Activated naive CD8-positive, alpha-beta T cell treated with anti-CD3 and anti-CD28 coated beads, Interleukin-2, amount 50 U/mL, for 24 hours (primary cell): Measurements from ENCODE around the gene ZDHHC19.
A peak's percentile ranks its signal among the peaks of the same experiment; 100 is the strongest.
"Not testable (repeated sequence)": the region's sequence is repeated elsewhere in the genome, so short reads cannot be mapped to it uniquely, and the experiment has no call there.

Source experiments
- ATAC-seq: fragments of 150-1000 bp; cut with Tn5 transposase; one replicate; pipeline ENCODE4 v1.10.0; 2021
- DNase-seq: peaks from one replicate; pipeline ENCODE4 v3.0.0; 2021
- H3K27ac Mint-ChIP-seq: one replicate; pipeline ENCODE4 v1.8.0; 2021; ENCODE audit warnings: mild to moderate bottlenecking, mixed read lengths
- H3K27me3 Mint-ChIP-seq: one replicate; pipeline ENCODE4 v1.8.0; 2021; ENCODE audit warnings: mixed read lengths
- H3K36me3 Mint-ChIP-seq: one replicate; pipeline ENCODE4 v1.8.0; 2021; ENCODE audit warnings: low read depth, mixed read lengths
- H3K4me1 Mint-ChIP-seq: one replicate; pipeline ENCODE4 v1.8.0; 2021; ENCODE audit warnings: mixed read lengths
- H3K4me3 Mint-ChIP-seq: one replicate; pipeline ENCODE4 v1.8.0; 2021; ENCODE audit warnings: mild to moderate bottlenecking, moderate library complexity, mixed read lengths
- H3K9me3 Mint-ChIP-seq: one replicate; pipeline ENCODE4 v1.8.0; 2021; ENCODE audit warnings: mixed read lengths

The ZDHHC19 gene

DNA sequence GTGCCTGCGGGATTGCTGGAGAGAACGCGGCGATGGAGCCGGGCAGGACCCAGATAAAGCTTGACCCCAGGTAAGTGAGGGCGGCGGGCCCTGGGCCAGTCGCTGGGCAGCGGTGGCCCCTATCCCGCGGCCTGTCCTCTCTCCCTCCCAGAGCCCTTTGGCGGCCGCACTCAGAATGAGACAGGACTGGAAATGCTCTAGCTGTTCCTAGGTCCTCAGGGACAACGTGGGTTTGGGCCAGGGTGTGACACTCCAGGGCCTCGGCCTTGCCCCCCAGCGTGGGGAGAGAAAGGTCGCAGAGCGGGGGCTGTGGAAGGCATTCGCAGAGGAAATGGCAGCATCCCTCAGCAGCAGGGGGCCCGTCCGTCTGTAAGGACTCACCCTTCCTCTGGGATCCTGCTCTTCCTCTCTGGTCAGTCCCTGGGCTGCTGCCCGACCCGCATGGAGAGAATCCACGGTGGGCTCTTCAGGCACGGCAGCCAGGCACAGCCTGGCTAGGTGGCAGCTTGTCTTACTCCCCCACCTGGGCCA is 5.5 kb upstream of the ZDHHC19 start:
- Mint-ChIP-seq H3K36me3 (no peaks in the 10 kb centered on the region), H3K4me1 (peaks cover 19% of the 10 kb centered on the region), H3K9me3 (no peaks in the 10 kb centered on the region), H3K27me3 (no peaks in the 10 kb centered on the region), H3K4me3 (no peak overlapping the region), H3K27ac (no peak overlapping the region)
- DNase-seq, result no peak
- ATAC-seq, result no peak

DNA sequence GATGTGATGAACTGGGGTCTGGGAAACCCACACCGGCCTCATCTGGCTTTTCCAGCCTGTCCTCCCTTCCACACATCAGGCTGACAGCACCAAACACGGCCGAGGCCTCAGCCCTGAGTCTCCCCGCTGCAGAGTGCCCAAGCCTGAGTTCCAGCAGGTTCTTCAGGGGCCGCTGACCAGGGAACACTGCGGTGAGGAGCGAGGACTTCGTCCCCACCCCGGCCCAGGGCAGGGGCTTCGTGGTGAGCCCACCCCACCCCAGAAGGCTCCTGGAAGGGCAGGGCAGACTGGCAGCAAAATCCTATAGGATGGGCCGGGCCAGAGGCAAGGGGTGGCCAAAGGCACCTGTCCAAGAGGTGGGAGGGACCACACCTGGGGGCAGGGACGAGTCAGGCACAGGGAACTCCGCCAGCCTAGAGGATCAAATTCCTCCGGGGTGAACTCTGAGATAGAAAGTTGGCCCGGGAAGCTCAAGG is 4.9 kb upstream of the ZDHHC19 start, which contains the start of gene SLC51A:
Gene SLC51A (plus strand): TSS at position 446 of the 476 bp plus-strand sequence. CDS start 179 bp downstream, outside the sequence.
- no peak within 1 kb of the TSS for H3K27ac Mint-ChIP-seq

DNA sequence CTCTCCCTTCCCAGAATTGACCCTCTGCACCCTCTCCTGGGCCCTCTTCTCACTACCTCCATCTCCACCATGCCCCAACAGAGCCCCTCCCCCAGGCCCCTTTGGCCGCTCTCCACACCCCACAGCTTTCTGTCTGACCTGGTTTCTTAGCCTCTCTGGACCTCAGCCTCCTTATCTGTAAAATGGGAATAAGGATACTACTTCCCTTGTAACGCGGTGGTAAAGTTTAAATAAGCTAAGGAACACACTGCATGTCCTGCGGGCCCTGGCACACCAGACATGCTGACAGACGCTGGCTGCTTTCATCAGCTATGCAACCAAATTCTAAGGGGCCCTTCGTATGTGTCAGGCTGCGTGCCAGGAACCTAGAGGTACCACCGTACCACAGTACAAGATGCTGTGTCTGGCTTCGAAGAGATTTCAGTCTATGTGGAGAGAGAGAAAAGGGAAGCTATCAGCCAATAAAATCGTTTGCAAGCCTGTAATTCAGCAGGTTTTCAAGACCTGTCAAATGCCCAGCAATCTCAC is 4.4 kb upstream of the ZDHHC19 start:
- peaks cover 19% of the 10 kb centered on the region for H3K4me1 Mint-ChIP-seq
- no peaks in the 10 kb centered on the region for H3K27me3 Mint-ChIP-seq
- H3K4me3 Mint-ChIP-seq, result no peak overlapping the region
- DNase-seq, result no peak
- H3K27ac Mint-ChIP-seq, result no peak overlapping the region
- no peak for ATAC-seq
- H3K36me3 Mint-ChIP-seq, result no peaks in the 10 kb centered on the region
- no peaks in the 10 kb centered on the region for H3K9me3 Mint-ChIP-seq

More for the DNA sequence above, 4.9 kb upstream of the ZDHHC19 start, which contains the start of gene SLC51A:
- no peaks in the 10 kb centered on the region for H3K27me3 Mint-ChIP-seq
- peaks cover 19% of the 10 kb centered on the region for H3K4me1 Mint-ChIP-seq
- no peaks in the 10 kb centered on the region for H3K36me3 Mint-ChIP-seq
- ATAC-seq, result no peak
- no peak for DNase-seq
- no peaks in the 10 kb centered on the region for H3K9me3 Mint-ChIP-seq
- H3K4me3 Mint-ChIP-seq, result no peak within 1 kb of the TSS

DNA sequence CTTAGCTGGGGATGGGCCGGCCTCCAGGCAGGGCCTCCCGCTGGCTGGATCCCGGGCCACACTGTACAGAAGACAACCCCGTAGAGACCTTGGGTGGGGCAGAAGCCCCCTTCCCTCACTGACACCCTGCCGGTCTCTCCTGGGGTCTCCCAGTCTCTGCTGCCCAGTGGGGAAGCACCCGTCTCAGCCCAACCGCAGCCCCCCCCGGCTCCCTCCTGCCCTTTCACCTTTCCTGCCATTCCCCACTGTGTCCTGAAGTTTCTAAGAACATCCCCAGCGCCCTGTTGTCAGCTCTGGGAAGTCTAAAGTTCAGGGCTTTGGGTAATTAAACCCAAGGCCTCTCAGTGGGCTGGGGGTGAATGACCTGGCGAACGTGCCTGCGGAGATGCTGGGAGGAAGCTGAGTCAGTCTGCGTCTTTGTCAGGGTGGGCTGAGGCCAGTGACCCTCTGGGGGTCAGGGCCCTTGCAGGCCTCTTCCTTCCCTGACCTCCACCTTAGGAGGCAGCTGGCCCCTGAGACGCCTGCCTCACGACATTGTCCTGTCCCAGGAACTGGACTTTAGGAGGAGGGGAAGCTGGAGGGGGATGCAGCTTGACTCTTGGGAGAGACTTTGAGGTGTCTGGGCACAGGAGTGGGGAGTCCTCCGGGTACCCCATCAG is 3.7 kb upstream of the ZDHHC19 start:
- no peak for ATAC-seq
- Mint-ChIP-seq H3K27ac (no peak overlapping the region), H3K27me3 (no peaks in the 10 kb centered on the region), H3K4me1 (peaks cover 19% of the 10 kb centered on the region), H3K4me3 (no peak overlapping the region), H3K9me3 (no peaks in the 10 kb centered on the region), H3K36me3 (no peaks in the 10 kb centered on the region)
- DNase-seq, result no peak

DNA sequence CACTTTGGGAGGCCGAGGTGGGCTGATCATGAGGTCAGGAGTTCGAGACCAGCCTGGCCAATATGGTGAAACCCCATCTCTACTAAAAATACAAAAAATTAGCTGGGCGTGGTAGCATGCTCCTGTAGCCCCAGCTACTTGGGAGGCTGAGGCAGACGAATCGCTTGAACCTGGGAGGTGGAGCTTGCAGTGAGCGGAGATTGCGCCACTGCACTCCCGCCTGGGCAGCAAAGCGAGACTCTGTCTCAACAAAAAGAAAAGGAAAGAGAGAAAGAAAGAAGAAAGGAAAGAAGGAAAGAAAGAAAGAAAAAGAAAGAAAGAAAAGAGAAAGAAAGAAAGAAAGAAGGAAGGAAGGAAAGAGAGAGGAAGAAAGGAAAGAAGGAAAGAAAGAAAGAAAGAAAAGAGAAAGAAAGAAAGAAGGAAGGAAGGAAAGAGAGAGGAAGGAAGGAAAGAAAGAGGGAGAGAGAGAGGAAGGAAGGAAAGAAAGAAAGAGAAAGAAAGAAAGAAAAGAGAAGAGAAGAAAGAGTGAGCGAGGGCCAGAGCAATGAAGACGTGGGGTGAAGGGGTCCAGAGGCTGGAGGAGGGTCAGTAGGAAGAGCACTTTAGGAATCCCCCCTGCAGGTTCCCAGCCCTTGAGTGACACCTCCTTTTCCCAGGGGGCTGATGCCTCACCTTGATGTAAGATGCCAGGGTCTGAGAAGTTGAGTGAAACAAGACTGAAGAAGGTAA is 1.1 kb downstream of the ZDHHC19 start:
- not testable (repeated sequence) for DNase-seq, H3K27me3 Mint-ChIP-seq, H3K27ac Mint-ChIP-seq, ATAC-seq, H3K36me3 Mint-ChIP-seq, H3K9me3 Mint-ChIP-seq, H3K4me1 Mint-ChIP-seq, H3K4me3 Mint-ChIP-seq

DNA sequence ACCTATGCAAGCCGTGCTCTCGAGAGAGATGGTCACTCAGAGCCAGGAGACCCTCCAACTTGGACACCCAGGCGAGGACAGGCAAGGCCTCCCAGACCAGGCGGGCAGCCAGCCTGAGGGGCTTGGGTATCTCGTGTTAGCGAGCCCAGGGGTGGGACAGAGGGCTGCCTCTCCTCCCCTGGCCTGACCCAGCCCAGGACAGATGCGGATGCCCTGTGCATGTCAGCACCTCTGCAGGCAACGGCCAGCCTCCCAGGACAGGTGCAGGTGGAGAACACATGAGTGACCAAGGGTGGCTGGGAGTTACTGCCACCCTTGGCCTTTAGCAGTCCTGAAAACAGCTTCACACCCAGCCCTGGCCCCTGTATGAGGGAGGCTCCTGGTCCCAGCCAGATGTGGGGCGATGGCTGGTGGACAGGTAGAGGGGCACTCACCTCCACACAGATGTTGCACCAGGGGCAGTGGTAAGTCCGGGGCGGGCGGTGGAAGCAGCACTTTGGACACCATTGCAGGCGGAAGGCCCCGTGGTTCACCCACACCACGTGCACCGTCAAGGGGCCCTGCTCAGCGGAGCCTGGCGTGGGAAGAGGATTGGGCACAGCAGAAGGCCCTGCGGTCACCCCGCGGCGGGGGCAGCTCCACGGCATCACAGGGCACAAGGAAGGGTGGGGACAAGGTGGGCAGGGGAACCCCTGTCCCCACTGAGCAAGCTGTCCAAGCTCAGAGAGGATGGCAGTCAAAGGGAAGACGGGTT is 2.1 kb downstream of the ZDHHC19 start:
- ATAC-seq, result no peak
- H3K36me3 Mint-ChIP-seq, result no peaks in the 10 kb centered on the region
- no peak overlapping the region for H3K4me3 Mint-ChIP-seq

DNA sequence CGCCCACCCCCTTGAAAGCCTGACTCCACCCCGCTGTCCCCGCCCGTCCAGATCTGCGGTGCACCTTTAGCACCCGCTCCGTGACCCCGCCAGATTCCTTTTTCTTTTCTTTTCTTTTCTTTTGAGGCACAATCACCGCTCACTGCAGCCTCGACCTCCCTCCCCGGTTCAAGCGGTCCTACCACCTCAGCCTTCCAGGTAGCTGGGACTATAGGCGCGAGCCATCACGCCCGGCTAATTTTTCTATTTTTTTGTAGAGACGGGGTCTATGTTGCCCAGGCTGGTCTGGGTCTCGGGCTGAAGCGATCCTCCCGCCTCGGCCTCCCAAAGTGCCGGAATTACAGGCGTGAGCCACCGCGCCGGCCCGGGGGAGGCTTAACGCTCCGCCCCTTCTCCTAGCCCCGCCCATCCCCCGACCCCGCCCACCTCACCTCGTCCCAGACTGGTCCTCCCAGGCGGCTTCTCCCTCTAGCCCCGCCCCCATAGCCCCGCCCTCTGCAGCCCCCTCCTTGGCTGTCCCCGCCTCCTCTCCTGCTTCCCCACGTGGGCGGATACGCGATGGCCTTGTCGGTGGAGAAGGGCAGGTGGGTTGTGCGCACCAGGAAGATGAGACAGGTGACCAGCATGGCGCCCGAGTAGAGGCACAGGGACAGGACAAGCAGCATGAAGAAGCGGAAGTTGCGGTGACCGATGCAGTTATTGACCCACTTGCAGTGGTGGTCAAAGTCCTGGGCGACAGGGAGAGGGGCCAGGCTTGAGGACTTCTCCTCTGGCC is 3.2 kb downstream of the ZDHHC19 start:
- Mint-ChIP-seq H3K36me3 (no peaks in the 10 kb centered on the region), H3K9me3 (no peaks in the 10 kb centered on the region), H3K27me3 (peaks cover 6% of the 10 kb centered on the region), H3K4me1 (peaks cover 15% of the 10 kb centered on the region), H3K27ac (no peak overlapping the region), H3K4me3 (peak overlapping the region; percentile 75)
- peak; percentile 60 for DNase-seq
- peak; percentile 29 for ATAC-seq

More for the DNA sequence above, 2.1 kb downstream of the ZDHHC19 start:
- Mint-ChIP-seq H3K4me1 (peaks cover 11% of the 10 kb centered on the region), H3K9me3 (no peaks in the 10 kb centered on the region), H3K27me3 (peaks cover 4% of the 10 kb centered on the region), H3K27ac (no peak overlapping the region)
- DNase-seq, result no peak

DNA sequence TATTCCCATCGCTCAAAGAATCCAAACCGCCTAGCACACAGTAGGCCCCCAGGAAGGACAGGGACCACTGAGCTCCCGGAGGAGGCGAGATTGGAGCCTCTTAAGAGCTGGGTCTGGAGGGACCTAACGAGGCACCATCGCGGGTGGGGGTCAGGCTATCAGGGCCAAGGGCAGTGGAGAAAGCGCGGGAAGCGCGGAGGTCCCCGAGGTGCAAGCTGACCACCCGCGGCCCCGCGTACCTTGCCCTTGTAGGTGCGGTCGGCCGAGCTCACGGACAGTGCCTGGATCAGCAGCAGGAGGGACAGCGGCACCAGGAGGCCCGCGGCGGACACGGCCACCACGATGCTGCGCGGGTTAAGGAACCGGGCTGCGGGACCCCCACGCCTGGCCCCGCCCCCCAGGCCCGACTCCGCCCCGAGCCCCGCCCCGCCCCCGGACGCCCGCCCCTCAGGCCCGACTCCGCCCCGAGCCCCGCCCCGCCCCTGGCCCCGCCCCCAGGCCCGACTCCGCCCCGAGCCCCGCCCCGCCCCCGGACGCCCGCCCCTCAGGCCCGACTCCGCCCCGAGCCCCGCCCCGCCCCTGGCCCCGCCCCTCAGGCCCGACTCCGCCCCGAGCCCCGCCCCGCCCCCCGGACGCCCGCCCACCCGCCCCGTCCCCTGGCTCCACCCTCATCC is 3.9 kb downstream of the ZDHHC19 start:
- H3K27me3 Mint-ChIP-seq, result peaks cover 6% of the 10 kb centered on the region
- peak; percentile 17 for ATAC-seq
- no peaks in the 10 kb centered on the region for H3K9me3 Mint-ChIP-seq
- H3K4me1 Mint-ChIP-seq, result peaks cover 18% of the 10 kb centered on the region
- DNase-seq, result no peak
- H3K36me3 Mint-ChIP-seq, result no peaks in the 10 kb centered on the region
- H3K27ac Mint-ChIP-seq, result no peak overlapping the region
- peak overlapping the region; percentile 75 for H3K4me3 Mint-ChIP-seq

DNA sequence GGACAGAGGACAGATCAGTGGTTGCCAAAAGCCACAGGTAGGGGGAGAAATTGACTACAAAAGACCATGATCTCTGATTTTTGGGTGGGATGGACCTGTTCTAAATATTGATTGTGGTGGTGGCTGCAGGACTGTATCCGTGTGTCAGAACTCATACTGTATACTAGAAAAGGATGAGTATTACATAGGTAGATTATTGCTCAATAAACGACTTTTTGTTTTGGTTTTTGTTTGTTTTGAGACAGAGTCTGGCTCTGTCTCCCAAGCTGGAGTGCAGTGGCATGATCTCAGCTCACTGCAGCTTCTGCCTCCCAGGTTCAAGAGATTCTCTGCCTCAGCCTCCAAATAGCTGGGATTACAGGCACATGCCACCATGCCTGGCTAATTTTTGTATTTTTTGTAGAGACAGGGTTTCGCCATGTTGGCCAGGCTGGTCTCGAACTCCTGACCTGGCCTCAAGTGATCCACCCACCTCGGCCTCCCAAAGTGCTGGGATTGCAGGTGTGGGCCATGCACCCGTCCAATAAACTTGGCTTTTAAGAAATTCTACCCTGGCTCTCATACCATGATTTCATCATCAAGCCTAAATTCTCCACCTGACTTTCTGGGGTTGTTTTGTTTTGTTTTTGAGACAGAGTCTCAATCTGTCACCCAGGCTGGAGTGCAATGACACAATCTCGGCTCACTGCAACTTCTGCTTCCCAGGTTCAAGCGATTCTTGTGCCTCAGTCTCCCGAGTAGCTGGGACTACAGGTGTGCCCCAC is 5.6 kb downstream of the ZDHHC19 start:
- not testable (repeated sequence) for H3K27ac Mint-ChIP-seq

DNA sequence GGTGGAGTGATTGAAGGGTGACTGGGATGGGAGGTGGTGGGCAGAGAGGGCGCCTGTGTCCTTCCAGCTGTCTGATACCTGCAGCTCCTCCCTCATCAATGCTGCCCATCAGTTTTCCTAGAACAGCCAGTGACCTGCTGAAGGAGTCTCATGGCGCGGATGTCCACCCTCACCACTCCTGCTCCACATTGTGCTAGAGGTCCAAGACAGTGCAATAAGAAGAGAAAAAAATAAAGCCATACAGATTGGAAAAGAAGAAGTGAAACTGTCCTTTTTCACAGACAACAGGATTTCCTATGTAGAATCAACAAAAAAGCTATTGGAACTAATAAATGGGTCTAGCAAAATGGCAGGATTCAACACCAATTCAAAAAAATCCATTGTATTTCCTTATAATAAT is 7.4 kb downstream of the ZDHHC19 start:
- Mint-ChIP-seq H3K27ac (no peak overlapping the region), H3K4me3 (no peak overlapping the region), H3K9me3 (no peaks in the 10 kb centered on the region), H3K27me3 (peaks cover 6% of the 10 kb centered on the region), H3K36me3 (no peaks in the 10 kb centered on the region), H3K4me1 (peaks cover 18% of the 10 kb centered on the region)
- no peak for ATAC-seq
- DNase-seq, result no peak

More for the DNA sequence above, 5.6 kb downstream of the ZDHHC19 start:
- not testable (repeated sequence) for ATAC-seq, H3K4me3 Mint-ChIP-seq, H3K27me3 Mint-ChIP-seq, DNase-seq, H3K9me3 Mint-ChIP-seq, H3K36me3 Mint-ChIP-seq
- peaks cover 18% of the 10 kb centered on the region for H3K4me1 Mint-ChIP-seq

DNA sequence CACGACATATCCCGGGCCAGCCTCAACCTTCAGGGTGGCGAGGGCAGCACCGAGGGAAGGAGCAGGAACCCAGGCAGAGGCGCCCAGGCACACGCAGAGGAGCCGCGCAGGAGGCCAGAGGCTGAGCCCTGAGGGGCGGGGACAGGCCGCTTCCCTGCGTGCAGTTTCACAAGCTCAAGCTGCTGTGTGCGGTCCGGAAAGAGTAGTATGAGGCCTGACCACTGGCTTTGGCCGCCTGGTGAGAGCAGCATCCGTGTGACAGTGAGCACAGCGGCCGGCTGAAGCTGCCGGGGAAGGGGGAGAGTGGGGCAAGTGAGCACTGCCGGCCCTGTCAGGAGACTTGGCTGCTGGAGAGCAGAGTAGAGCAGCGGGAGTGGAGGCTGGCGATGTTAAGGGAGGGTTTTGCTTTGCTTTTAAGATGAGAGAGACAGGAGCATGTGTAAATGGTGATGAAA is 8.7 kb downstream of the ZDHHC19 start:
- no peaks in the 10 kb centered on the region for H3K9me3 Mint-ChIP-seq
- ATAC-seq (no peak), DNase-seq (no peak)
- H3K4me1 Mint-ChIP-seq, result peaks cover 21% of the 10 kb centered on the region
- no peak overlapping the region for H3K4me3 Mint-ChIP-seq
- no peaks in the 10 kb centered on the region for H3K36me3 Mint-ChIP-seq
- H3K27ac Mint-ChIP-seq, result no peak overlapping the region
- H3K27me3 Mint-ChIP-seq, result peaks cover 6% of the 10 kb centered on the region

DNA sequence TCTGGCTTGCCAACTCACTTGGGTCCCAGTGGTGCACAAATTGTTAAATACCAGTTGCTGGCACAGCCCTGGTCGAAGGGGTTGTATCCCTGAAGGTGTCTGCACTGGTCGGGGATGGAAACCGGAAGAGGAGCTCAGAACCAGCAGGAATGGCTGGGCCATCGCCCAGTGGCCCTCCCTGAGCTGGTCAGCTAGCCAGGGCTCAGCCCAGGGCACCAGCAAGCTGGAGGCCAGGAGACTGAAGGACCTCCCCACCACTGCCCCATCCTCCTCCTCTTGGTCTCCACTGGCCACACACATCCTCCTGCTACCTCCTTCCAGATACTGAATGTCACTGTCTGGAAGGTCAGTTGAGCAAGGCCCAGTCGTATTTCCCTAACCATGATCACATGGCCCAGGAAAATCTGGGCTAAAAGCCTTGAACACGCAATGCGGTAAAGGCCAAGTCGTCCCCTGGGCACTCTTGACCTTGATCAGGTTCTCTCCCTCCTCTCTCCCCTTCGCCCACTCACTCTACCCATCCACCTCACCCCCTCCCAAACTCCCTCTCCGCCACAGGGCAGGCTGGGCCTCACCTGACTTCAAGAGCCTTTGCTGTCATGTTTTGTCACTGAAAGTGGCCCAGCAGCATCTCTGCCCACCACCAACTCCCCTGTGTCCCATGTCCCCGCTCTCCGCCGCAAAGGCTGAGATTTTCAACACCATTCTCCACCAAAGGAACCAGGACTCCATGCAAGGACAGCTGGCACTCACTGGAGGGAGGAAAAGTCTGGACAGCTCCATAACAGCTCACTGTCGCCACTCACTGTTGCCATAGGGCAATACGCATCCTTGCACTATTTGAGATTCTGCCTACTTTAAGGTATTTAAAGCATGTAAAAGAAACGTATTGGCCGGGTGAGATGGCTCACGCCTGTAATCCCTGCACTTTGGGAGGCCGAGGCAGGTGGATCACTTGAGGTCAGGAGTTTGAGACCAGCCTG is 12.1 kb downstream of the ZDHHC19 start:
- Mint-ChIP-seq H3K4me1 (peaks cover 22% of the 10 kb centered on the region), H3K36me3 (no peaks in the 10 kb centered on the region), H3K27me3 (peaks cover 2% of the 10 kb centered on the region), H3K27ac (no peak overlapping the region), H3K4me3 (no peak overlapping the region), H3K9me3 (no peaks in the 10 kb centered on the region)
- DNase-seq (no peak), ATAC-seq (no peak)
